ENCODE data around the gene ITGB6. TPM values are rescaled to one million over a fixed set of nuclear protein-coding genes. Genes with fewer than 3 reads are reported as not detected.

The ITGB6 gene, protein sequence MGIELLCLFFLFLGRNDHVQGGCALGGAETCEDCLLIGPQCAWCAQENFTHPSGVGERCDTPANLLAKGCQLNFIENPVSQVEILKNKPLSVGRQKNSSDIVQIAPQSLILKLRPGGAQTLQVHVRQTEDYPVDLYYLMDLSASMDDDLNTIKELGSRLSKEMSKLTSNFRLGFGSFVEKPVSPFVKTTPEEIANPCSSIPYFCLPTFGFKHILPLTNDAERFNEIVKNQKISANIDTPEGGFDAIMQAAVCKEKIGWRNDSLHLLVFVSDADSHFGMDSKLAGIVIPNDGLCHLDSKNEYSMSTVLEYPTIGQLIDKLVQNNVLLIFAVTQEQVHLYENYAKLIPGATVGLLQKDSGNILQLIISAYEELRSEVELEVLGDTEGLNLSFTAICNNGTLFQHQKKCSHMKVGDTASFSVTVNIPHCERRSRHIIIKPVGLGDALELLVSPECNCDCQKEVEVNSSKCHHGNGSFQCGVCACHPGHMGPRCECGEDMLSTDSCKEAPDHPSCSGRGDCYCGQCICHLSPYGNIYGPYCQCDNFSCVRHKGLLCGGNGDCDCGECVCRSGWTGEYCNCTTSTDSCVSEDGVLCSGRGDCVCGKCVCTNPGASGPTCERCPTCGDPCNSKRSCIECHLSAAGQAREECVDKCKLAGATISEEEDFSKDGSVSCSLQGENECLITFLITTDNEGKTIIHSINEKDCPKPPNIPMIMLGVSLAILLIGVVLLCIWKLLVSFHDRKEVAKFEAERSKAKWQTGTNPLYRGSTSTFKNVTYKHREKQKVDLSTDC
- total RNA-seq (10 to 100 TPM in 2 of 4 donors, 1 to 10 TPM in 2; 4.6 to 24.3 (median 10.0) TPM), polyA plus RNA-seq (1 to 10 TPM; 2.1 to 4.8 (median 3.0) TPM)
- long read RNA-seq, donor 1, partial matches to known transcripts: 1 of 4 reads
- long read RNA-seq, donor 1, other reads (novel, unspliced or antisense): 3 of 4 reads
- long read RNA-seq, donor 2: 0 reads

- WGBS, 3 donors: 72 to 84% (median 77%) methylated on average over 9 of the region's 9 CpGs
- ATAC-seq: no peak
- Histone ChIP-seq H3K36me3 (ENCODE audit: insufficient read depth in 1 of 2, low read depth in 1 of 2) (peaks cover 0 to 5% of the 10 kb centered on the region in 2 donors), H3K27me3 (ENCODE audit: insufficient read depth in 3 of 3, low read length in 2 of 3) (no peaks in the 10 kb centered on the region), H3K9me3 (no peaks in the 10 kb centered on the region), H3K4me3 (no peak within 1 kb of the TSS), H3K4me1 (peaks cover 22% of the 10 kb centered on the region), H3K27ac (peak within 1 kb of the TSS; percentile 57)
- TF ChIP-seq, protein P1, sequence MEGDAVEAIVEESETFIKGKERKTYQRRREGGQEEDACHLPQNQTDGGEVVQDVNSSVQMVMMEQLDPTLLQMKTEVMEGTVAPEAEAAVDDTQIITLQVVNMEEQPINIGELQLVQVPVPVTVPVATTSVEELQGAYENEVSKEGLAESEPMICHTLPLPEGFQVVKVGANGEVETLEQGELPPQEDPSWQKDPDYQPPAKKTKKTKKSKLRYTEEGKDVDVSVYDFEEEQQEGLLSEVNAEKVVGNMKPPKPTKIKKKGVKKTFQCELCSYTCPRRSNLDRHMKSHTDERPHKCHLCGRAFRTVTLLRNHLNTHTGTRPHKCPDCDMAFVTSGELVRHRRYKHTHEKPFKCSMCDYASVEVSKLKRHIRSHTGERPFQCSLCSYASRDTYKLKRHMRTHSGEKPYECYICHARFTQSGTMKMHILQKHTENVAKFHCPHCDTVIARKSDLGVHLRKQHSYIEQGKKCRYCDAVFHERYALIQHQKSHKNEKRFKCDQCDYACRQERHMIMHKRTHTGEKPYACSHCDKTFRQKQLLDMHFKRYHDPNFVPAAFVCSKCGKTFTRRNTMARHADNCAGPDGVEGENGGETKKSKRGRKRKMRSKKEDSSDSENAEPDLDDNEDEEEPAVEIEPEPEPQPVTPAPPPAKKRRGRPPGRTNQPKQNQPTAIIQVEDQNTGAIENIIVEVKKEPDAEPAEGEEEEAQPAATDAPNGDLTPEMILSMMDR (IDR thresholded peaks at IDR 0.05): no peak
- intact Hi-C loops (cut with DNase I): no loop called here
- DNase-seq: no peak
Measured at GRCh38 chr2:160199683-160200389, at the start of gene ITGB6. Gene ITGB6 (minus strand): TSS chr2:160200272. CDS start chr2:160200063, 209 bp downstream.

GRCh38 chr2:160247296-160248035 is 47.4 kb upstream of the ITGB6 start:
- Histone ChIP-seq H3K36me3 (ENCODE audit: insufficient read depth in 1 of 2, low read depth in 1 of 2) (no peaks in the 10 kb centered on the region), H3K27ac (peak overlapping the region; percentile 81), H3K4me3 (no peak overlapping the region), H3K27me3 (ENCODE audit: insufficient read depth in 3 of 3, low read length in 2 of 3) (no peaks in the 10 kb centered on the region), H3K4me1 (peaks cover 83% of the 10 kb centered on the region), H3K9me3 (no peaks in the 10 kb centered on the region)
- DNase-seq (no peak), ATAC-seq (no peak)
- WGBS, 3 donors: 19 to 46% (median 29%) methylated on average over 6 of the region's 6 CpGs
- intact Hi-C loops (cut with DNase I): no loop called here
- TF ChIP-seq, protein P1 (IDR thresholded peaks at IDR 0.05): no peak

DNA sequence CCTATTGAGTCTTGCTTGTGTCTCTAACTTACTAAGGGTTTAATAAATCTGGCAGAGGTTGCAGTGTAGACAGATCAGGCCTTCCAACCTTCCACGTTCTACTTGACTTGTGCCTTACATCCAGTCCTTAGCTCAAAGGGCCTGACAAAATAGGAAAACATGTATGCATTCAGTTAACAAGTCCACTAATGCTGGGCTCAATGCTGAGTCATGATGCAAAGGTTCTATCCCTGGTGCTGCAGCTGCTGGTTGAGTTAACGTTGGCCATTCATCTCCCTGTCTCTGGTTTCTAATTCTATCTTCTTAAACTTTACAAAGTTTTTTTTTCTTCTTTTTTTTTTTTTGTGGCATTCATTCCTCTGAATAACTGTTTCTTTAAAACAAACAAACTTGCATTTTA is 46.3 kb upstream of the ITGB6 start:
- H3K4me3 ChIP-seq: no peak overlapping the region
- H3K9me3 ChIP-seq: no peaks in the 10 kb centered on the region
- ATAC-seq (peak in 1 of 4 donors; percentile 22), DNase-seq (no peak)
- TF ChIP-seq, protein P1 (IDR thresholded peaks at IDR 0.05): no peak
- peak overlapping the region; percentile 81 for H3K27ac ChIP-seq
- peaks cover 91% of the 10 kb centered on the region for H3K4me1 ChIP-seq
- H3K36me3 ChIP-seq (ENCODE audit: insufficient read depth in 1 of 2, low read depth in 1 of 2): no peaks in the 10 kb centered on the region
- intact Hi-C loops (cut with DNase I): no loop called here
- H3K27me3 ChIP-seq (ENCODE audit: insufficient read depth in 3 of 3, low read length in 2 of 3): no peaks in the 10 kb centered on the region
- WGBS, 3 donors: 35 to 40% (median 36%) methylated on average over 2 of the region's 2 CpGs

- Histone ChIP-seq H3K9me3 (no peaks in the 10 kb centered on the region), H3K27me3 (ENCODE audit: insufficient read depth in 3 of 3, low read length in 2 of 3) (no peaks in the 10 kb centered on the region), H3K4me3 (no peak overlapping the region), H3K27ac (peak overlapping the region; percentile 81), H3K36me3 (ENCODE audit: insufficient read depth in 1 of 2, low read depth in 1 of 2) (no peaks in the 10 kb centered on the region), H3K4me1 (peaks cover 89% of the 10 kb centered on the region)
- intact Hi-C loops (cut with DNase I): no loop called here
- TF ChIP-seq, protein P1 (IDR thresholded peaks at IDR 0.05): no peak
- WGBS, 3 donors: 79 to 89% (median 87%) methylated on average over 5 of the region's 5 CpGs
- DNase-seq (no peak), ATAC-seq (no peak)
Measured at GRCh38 chr2:160245614-160246155, 45.6 kb upstream of the ITGB6 start.

Data from psoas muscle (tissue), 8 donors.